Measurements from ENCODE around the gene TGFBR3.

- TF ChIP-seq, protein P1, sequence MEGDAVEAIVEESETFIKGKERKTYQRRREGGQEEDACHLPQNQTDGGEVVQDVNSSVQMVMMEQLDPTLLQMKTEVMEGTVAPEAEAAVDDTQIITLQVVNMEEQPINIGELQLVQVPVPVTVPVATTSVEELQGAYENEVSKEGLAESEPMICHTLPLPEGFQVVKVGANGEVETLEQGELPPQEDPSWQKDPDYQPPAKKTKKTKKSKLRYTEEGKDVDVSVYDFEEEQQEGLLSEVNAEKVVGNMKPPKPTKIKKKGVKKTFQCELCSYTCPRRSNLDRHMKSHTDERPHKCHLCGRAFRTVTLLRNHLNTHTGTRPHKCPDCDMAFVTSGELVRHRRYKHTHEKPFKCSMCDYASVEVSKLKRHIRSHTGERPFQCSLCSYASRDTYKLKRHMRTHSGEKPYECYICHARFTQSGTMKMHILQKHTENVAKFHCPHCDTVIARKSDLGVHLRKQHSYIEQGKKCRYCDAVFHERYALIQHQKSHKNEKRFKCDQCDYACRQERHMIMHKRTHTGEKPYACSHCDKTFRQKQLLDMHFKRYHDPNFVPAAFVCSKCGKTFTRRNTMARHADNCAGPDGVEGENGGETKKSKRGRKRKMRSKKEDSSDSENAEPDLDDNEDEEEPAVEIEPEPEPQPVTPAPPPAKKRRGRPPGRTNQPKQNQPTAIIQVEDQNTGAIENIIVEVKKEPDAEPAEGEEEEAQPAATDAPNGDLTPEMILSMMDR (IDR thresholded peaks at IDR 0.05 in 4 of 5, conservative IDR thresholded peaks at IDR 0.05 in 1 of 5) = no peak
- no peak for TF ChIP-seq POLR2A (IDR thresholded peaks at IDR 0.05)
Observed at GRCh38 chr1:91913018-91913417, 27.1 kb upstream of the TGFBR3 start.

Measured in gastrocnemius medialis (tissue), 4 donors.